GM23338 (cell line): Measurements from ENCODE around the gene SPATS1. TPM values are rescaled to one million over a fixed set of nuclear protein-coding genes. Genes with fewer than 3 reads are reported as not detected.
"Not testable (repeated sequence)": the region's sequence is repeated elsewhere in the genome, so short reads cannot be mapped to it uniquely, and the experiment has no call there.

ENCODE experiments used
- ATAC-seq: fragments of 200-7000 bp; cut with Tn5 transposase; 3 replicates; pipeline ENCODE4 v1.9.1; 2020
- DNase-seq: peaks from one replicate; pipeline ENCODE4 v3.0.0-alpha.2; 2015; ENCODE audit warnings: low spot score
- H2AFZ ChIP-seq: fragments of 200-600 bp; sonication (generic); 2 replicates; pipeline ENCODE4 v1.8.0; 2016; ENCODE audit warnings: antibody characterized with exemption, mild to moderate bottlenecking, moderate library complexity
- H3F3A ChIP-seq: fragments of 200-600 bp; sonication (generic); replicated peaks from 2 replicates; pipeline ENCODE4 v1.8.0; 2017; ENCODE audit warnings: antibody characterized with exemption, mixed run types, low read depth
- H3K27ac ChIP-seq: fragments of 200-600 bp; sonication (generic); 2 replicates; pipeline ENCODE4 v1.6.1; 2016; ENCODE audit warnings: low read depth
- H3K27me3 ChIP-seq: fragments of 200-600 bp; sonication (generic); 2 replicates; pipeline ENCODE4 v1.8.0; 2016; ENCODE audit warnings: mild to moderate bottlenecking, mixed run types, moderate library complexity; ENCODE audit not compliant: insufficient read depth
- H3K36me3 ChIP-seq: fragments of 200-600 bp; sonication (generic); 2 replicates; pipeline ENCODE4 v1.8.0; 2016; ENCODE audit warnings: mild to moderate bottlenecking; ENCODE audit not compliant: insufficient read depth
- H3K4me1 ChIP-seq: fragments of 200-600 bp; sonication (generic); 2 replicates; pipeline ENCODE4 v1.8.0; 2016; ENCODE audit warnings: mild to moderate bottlenecking, moderate library complexity; ENCODE audit not compliant: insufficient read depth
- H3K4me2 ChIP-seq: fragments of 200-600 bp; sonication (generic); 2 replicates; pipeline ENCODE4 v1.7.1; 2017; ENCODE audit warnings: mixed run types
- H3K4me3 ChIP-seq: fragments of 200-600 bp; sonication (generic); 2 replicates; pipeline ENCODE4 v1.6.1; 2016; ENCODE audit warnings: mixed run types
- H3K79me2 ChIP-seq: fragments of 200-600 bp; sonication (generic); replicated peaks from 2 replicates; pipeline ENCODE4 v1.8.0; 2017; ENCODE audit warnings: mild to moderate bottlenecking; ENCODE audit not compliant: insufficient read depth
- H3K9me2 ChIP-seq: fragments of 200-600 bp; sonication (generic); 2 replicates; pipeline ENCODE4 v1.8.0; 2017; ENCODE audit not compliant: insufficient read depth
- H4K20me1 ChIP-seq: fragments of 200-600 bp; sonication (generic); replicated peaks from 2 replicates; pipeline ENCODE4 v1.8.0; 2017; ENCODE audit warnings: mild to moderate bottlenecking; ENCODE audit not compliant: insufficient read depth
- H3K27ac Mint-ChIP-seq: 2 replicates; pipeline ENCODE4 v1.8.0; 2020; ENCODE audit warnings: inconsistent platforms, mild to moderate bottlenecking, moderate library complexity, mixed read lengths
- H3K27me3 Mint-ChIP-seq: 3 replicates; pipeline ENCODE4 v1.8.0; 2022; ENCODE audit warnings: low read depth, mild to moderate bottlenecking, moderate library complexity, mixed read lengths, inconsistent platforms; ENCODE audit not compliant: insufficient read depth, poor library complexity
- H3K36me3 Mint-ChIP-seq: 3 replicates; pipeline ENCODE4 v1.8.0; 2021; ENCODE audit warnings: low read depth, mild to moderate bottlenecking, inconsistent platforms, moderate library complexity, mixed read lengths
- H3K4me1 Mint-ChIP-seq: 3 replicates; pipeline ENCODE4 v1.8.0; 2020; ENCODE audit warnings: mild to moderate bottlenecking, inconsistent platforms, mixed read lengths
- H3K4me3 Mint-ChIP-seq: 3 replicates; pipeline ENCODE4 v1.8.0; 2021; ENCODE audit warnings: moderate library complexity, mild to moderate bottlenecking, inconsistent platforms, mixed read lengths
- H3K9me3 Mint-ChIP-seq: 3 replicates; pipeline ENCODE4 v1.8.0; 2020; ENCODE audit warnings: moderate library complexity, mild to moderate bottlenecking, inconsistent platforms, mixed read lengths
- CREB1 ChIP-seq: fragments of 250-450 bp; sonication (Bioruptor Pico); IDR thresholded peaks from 2 replicates; pipeline ENCODE4 v1.5.0; 2020; ENCODE audit warnings: low read depth, mild to moderate bottlenecking, moderate library complexity
- EZH2phosphoT487 ChIP-seq: fragments of 200-600 bp; sonication (generic); IDR thresholded peaks from one replicate; pipeline ENCODE4 v1.8.1; 2018; ENCODE audit warnings: antibody characterized with exemption; ENCODE audit not compliant: unreplicated experiment
- ZNF331 ChIP-seq: fragments of 250-450 bp; sonication (Bioruptor Pico); IDR thresholded peaks from 2 replicates; pipeline ENCODE4 v1.5.0; 2020; ENCODE audit warnings: low read depth, mild to moderate bottlenecking, moderate library complexity
- ZNF462 ChIP-seq: fragments of 250-450 bp; sonication (Bioruptor Pico); IDR thresholded peaks from 2 replicates; pipeline ENCODE4 v1.5.0; 2020; ENCODE audit warnings: mild to moderate bottlenecking, moderate library complexity
- polyA plus RNA-seq: library from polyadenylated mRNA; unstranded; fragments of >200 nt; fragmentation: Nextera tagmentation; extraction: Ambion mirVana; gene quantifications from 2 replicates; pipeline ENCODE4 v1.2.1, GENCODE V29; 2016
- total RNA-seq: library from RNA; depleted of rRNA; stranded (reverse); fragments of >200 nt; shearing (Covaris generic); gene quantifications from 2 replicates; pipeline ENCODE4 v1.2.3, GENCODE V29; 2014

SPATS1 gene
- total and polyA plus RNA-seq, 2 experiments from 2014 or later: not detected

GRCh38 chr6:44342052-44342451 lies 398 bp upstream of the SPATS1 start (continued):
- TF ChIP-seq ZNF462 (CRISPR knock-in tag) (no peak), CREB1 (CRISPR knock-in tag) (no peak), EZH2phosphoT487 (no peak), ZNF331 (no peak)

- H3K9me2 ChIP-seq, H3K9me3 Mint-ChIP-seq, H2AFZ ChIP-seq, H4K20me1 ChIP-seq, ATAC-seq, H3F3A ChIP-seq, H3K4me3 Mint-ChIP-seq, H3K36me3 Mint-ChIP-seq, H3K27ac ChIP-seq, H3K36me3 ChIP-seq, DNase-seq, H3K79me2 ChIP-seq, H3K27ac Mint-ChIP-seq, H3K27me3 Mint-ChIP-seq, H3K4me3 ChIP-seq, H3K4me2 ChIP-seq: not testable (repeated sequence)
- Histone ChIP-seq H3K27me3 (peaks cover 16% of the 10 kb centered on the region), H3K4me1 (peaks cover 17% of the 10 kb centered on the region)
- H3K4me1 Mint-ChIP-seq: peaks cover 17% of the 10 kb centered on the region
Measured at GRCh38 chr6:44346818-44347217, 4.4 kb downstream of the SPATS1 start.
